LNCaP clone FGC (cell line): Measurements from ENCODE around the gene ADIG.

ENCODE experiments used
- DNase-seq: peaks from one replicate; pipeline ENCODE4 v3.0.0-alpha.2; 2011; ENCODE audit warnings: low read depth
- H3K4me3 ChIP-seq: 2 replicates; pipeline ENCODE4 v1.5.1; 2011; ENCODE audit warnings: mild to moderate bottlenecking, low read depth, low read length, control low read depth
- TF ChIP-seq, protein P1 (sequence below): IDR thresholded peaks from 2 replicates; pipeline ENCODE4 v1.5.1; 2012; ENCODE audit warnings: mild to moderate bottlenecking; ENCODE audit not compliant: control insufficient read depth, insufficient read depth; ENCODE audit errors: extremely low read depth

ADIG gene

DNA sequence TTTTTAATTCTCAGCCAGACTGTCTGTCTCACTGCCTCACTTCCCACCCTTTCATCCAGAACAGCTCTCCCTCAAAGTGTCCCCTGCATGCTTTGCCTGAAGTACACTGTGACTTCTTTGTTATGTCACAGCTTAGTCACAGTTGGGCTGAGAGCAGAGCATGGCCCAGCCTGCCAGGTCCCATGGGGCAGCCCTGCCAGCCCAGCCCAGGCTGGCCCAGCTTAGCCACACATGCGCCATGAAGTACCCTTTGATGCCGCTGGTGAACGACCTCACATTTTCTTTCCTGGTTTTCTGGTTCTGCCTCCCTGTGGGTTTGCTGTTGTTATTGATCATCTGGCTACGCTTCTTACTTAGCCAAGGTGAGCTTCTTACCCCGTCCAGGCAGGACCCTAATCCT is at the start of gene ADIG:
ADIG (plus strand) TSS at position 185 of the 400 bp plus-strand sequence; CDS start at position 239, 54 bp downstream.
- H3K4me3 ChIP-seq, result no peak within 1 kb of the TSS
- TF ChIP-seq, protein P1, sequence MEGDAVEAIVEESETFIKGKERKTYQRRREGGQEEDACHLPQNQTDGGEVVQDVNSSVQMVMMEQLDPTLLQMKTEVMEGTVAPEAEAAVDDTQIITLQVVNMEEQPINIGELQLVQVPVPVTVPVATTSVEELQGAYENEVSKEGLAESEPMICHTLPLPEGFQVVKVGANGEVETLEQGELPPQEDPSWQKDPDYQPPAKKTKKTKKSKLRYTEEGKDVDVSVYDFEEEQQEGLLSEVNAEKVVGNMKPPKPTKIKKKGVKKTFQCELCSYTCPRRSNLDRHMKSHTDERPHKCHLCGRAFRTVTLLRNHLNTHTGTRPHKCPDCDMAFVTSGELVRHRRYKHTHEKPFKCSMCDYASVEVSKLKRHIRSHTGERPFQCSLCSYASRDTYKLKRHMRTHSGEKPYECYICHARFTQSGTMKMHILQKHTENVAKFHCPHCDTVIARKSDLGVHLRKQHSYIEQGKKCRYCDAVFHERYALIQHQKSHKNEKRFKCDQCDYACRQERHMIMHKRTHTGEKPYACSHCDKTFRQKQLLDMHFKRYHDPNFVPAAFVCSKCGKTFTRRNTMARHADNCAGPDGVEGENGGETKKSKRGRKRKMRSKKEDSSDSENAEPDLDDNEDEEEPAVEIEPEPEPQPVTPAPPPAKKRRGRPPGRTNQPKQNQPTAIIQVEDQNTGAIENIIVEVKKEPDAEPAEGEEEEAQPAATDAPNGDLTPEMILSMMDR, result no peak

DNA sequence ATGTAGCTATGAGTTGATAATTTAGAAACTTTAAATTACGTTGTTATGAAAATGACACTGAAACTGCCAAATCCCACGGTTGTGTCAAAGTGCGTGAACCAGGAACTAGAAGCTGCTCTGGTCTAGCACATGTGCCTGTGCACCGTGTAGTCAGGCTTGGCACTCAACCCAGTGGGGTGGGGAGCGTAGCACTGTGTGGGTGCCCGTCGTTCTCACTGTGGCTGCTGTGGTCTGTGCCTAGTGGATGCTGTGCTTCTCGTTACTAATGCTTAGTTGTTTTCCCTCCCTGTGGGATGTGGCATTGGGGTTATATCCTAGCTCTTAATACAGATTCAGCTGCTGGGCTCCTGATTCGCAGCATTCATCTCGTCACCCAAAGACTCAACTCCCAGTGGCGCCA is 46.2 kb upstream of the ADIG start:
- H3K4me3 ChIP-seq, result no peak overlapping the region
- TF ChIP-seq, protein P1, result no peak
- DNase-seq, result no peak

More for the DNA sequence above, at the start of gene ADIG:
- DNase-seq, result no peak

DNA sequence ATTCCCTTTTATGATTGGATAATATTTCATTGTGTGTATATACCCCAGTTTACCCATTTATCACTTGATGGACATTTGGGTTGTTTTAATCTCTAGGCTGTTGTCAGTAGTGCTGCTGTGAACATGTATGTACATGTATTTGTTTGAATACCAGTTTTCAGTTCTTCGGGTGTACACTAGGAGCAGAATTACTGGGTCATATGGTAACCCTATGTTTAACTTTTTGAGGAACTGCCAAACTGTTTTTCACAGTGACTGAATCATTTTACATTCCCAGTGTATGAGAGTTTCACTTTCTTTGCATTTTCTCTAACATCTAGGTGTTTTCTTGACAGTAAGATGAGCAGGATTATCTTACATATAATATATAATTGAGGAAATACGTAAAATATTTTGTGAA is 44.7 kb upstream of the ADIG start:
- TF ChIP-seq, protein P1, result no peak
- no peak overlapping the region for H3K4me3 ChIP-seq
- DNase-seq, result no peak

DNA sequence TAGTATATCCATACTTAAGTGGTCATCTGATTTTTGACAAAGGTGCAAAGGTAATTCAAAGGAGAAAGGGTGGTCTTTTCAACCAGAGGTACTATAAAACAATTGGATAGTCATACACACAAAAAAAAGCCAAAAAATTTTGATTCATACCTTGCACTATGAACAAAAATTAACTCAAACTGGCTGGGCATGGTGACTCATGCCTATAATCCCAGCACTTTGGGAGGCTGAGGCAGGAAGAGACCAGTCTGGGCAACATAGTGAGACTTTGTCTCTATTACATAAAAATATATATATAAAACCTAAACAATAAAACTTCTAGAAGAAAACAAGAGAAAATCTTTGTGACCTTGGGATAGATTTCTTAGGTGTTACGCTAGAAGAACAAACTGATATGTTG is 43.8 kb upstream of the ADIG start:
- no peak for DNase-seq
- H3K4me3 ChIP-seq, result no peak overlapping the region
- TF ChIP-seq, protein P1, result no peak

DNA sequence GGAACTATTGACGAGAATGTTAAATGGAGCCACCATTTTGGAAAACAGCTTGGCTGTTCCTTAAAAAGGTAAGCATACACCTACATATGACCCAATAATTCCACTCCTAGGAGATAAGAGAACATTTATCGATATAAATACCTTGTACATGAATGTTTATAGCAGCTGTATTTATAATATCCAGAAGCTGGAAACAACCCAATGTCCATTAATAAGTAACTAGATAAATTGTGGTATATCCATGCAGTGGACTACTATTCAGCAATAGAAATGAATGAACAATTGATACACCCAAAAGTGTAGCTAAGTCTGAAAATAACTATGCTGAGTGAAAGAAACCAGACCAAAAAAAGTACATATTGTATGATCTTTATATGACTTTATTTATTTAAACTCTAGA is 42.2 kb upstream of the ADIG start:
- TF ChIP-seq, protein P1, result no peak
- no peak overlapping the region for H3K4me3 ChIP-seq
- no peak for DNase-seq

DNA sequence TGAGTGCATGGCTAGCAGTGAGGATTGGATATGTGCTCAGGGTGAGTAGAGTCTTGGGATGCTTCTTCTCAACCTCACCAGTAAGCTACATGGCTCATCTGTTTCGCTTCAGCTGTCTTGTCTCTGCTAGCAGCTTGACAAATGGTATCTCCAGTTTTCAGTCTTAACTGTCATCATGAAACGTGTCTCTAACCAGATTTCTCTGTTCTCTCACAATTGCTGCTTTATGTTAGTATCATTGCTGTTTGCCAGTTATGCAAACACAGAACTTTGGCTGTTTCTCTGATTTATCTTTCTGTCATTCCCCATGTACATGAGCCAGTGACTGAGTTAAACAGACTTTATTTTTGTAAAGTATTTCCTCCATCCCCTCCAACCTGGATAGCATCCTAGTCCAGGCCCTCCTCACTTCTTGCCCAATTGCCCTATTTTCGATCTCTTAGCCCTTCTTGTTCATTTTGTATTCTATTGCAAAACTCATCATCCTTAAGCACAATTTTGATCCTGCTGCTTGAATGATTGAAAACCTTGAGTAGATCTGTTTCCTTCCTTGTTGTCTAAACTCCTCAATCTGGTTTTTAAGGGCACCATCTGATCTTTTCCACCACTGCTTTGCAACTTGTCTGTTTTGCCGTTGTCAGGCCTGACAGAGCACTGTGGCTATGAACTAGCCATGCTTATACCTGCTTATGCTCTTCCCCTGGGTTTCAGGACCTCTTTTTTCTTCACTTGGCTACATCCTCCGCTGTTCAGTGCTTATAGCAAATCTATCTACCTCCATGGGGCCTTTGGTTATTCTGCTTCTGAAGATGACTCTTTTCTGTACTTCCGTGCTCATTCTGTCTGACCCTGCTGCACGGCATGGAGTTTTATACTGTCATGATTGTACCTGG is 37.7 kb upstream of the ADIG start:
- no peak for DNase-seq
- TF ChIP-seq, protein P1, result no peak
- no peak overlapping the region for H3K4me3 ChIP-seq

DNA sequence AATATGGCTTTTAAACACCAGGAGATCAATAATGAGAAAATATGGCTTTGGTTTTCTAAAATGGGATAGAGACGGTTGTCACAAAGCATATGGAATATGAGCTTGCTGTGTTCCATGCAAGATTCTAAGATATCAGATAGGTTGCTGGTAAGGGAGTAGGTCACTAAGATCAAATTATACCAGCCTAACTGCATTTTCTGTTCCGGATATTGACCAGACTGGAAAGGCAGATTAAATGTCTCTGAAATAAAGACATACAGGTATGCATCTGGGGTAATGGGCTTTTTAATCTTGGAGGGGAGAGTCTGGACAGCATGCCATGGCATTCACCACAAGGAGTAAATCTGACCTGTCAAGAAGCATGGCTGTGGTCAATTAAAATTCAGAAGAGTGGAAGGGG is 35.2 kb upstream of the ADIG start:
- DNase-seq, result no peak
- H3K4me3 ChIP-seq, result no peak overlapping the region
- TF ChIP-seq, protein P1, result no peak
